Forelimb muscle (tissue), 1 donor: ENCODE results near the gene GRHL3. TPM values are rescaled to one million over a fixed set of nuclear protein-coding genes. Genes with fewer than 3 reads are reported as not detected.
"Not testable (repeated sequence)": the region's sequence is repeated elsewhere in the genome, so short reads cannot be mapped to it uniquely, and the experiment has no call there.

Experiments used
- DNase-seq: peaks from one replicate; pipeline ENCODE4 v3.0.0-alpha.2; 2013; ENCODE audit warnings: low read depth
- polyA plus RNA-seq: library from polyadenylated mRNA; unstranded; fragments of 120-200 nt; gene quantifications from one replicate; pipeline ENCODE4 v1.2.1, GENCODE V29; 2013; ENCODE audit not compliant: insufficient read length

GRHL3 gene
- polyA plus RNA-seq, result 0.27 TPM

GRCh38 chr1:24319312-24319863 lies at the start of gene GRHL3:
Gene GRHL3 (plus strand): TSS chr1:24319357. CDS start chr1:24319552, 195 bp downstream.
- DNase-seq, result no peak

DNA sequence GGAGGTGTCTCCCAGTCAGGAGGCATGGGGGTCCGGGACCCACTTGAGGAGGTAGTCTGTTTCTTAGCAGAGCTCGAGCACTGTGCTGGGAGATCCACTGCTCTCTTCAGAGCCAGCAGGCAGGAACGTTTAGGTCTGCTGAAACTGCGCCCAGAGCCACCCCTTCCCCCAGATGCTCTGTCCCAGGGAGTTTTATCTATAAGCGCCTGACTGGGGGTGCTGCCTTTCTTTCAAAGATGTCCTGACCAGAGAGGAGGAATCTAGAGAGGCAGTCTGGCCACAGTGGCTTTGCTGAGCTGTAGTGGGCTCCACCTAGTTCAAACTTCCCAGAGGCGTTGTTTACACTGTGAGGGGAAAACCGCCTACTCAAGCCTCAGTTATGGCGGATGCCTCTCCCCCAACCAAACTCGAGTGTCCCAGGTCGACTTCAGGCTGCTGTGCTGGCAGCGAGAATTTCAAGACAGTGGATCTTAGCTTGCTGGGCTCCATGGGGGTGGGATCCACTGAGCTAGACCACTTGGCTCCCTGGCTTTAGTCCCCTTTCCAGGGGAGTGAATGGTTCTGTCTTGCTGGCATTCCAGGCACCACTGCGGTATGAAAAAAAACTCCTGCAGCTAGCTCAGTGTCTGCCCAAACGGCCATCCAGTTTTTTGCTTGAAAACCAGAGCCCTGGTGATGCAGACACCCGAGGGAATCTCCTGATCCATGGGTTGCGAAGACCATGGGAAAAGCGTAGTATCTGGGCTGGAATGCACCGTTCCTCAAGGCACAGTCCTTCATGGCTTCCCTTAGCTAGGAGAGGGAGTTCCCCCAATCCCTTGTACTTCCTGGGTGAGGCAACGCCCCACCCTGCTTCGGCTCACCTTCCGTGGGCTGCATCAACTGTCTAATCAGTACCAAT lies 44.7 kb upstream of the GRHL3 start:
- not testable (repeated sequence) for DNase-seq

DNA sequence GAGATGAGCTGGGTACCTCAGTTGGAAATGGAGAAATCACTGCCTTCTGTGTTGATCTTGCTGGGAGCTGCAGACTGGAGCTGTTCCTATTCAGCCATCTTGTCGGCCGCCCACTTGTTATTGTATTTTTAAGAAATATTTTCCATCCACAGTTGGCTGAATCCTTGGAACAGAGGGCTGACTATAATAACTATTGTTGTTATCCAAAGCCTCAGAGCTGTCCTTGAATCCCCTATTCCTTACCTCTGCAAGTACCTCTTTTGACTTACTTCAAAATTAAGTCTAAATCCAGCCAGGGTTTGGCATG lies 44.1 kb upstream of the GRHL3 start:
- no peak for DNase-seq

DNA sequence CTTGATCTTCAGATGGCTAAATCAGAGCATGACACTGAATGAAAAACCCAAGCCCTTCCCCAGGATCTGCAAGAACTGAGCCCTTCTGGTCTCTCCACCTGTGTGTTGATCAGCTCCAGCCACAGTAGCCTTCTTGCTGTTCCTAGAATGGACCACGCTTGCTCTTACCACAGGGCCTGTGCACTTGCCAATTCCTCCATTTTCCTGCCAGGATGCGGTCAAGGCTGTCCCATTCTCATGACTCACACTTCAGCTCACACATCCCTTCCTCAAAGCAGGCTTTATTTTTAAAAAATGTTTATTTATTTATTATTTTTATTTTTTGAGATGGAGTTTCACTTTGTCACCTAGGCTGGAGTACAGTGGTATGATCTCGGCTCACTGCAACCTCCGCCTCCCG lies 43.6 kb upstream of the GRHL3 start:
- DNase-seq, result no peak

DNA sequence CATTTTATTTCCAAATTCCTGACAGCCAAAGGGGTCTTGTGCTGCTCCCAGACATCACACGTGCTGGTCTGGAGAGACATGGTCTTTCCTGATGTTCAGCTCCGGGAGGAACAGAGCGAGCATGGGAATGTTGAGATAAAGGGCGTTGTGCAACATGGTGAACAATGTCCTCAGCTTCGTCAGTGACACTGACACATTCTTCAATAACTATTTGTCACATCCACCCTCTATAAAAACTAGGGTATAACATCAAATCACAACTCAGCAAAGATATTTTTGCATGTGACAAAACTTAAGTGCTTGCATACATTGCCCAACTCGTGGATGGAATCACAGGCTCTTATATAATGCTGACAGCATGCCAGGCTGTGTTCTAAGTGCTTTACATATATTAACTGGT lies 42.4 kb upstream of the GRHL3 start:
- DNase-seq, result no peak

DNA sequence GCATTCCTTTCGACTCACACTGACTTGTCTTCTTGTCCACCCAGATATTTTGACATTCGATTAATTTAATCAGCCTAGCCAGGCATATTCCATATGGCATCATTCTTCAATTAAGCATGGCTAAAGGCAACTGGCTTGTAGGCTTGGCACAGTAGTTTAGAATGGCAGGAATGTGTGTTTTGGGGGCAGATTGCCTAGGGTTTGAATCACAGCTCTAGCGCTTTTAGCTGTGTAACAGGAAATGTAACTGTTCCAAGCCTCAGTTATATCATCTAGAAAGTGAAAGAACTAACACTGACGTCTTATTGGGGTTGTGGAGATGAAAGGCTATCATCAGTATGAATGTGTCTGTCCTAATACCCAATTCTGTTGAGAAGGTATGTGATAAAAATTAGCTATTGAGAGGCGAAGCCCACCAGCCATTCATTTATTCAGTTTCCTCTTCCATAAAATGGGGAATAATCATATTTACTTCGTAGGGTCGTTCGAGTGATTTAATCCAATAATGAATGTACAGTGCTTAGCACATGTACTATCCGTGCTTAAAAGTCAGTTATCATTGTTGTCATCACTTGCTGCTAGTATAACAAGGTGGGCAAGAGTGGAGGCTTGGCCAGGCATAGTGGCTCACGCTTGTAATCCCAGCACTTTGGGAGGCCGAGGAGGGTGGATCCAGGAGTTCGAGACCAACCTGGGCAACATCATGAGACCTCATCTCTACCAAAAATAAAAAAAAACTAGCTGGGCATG lies 41.6 kb upstream of the GRHL3 start:
- no peak for DNase-seq

- no peak for DNase-seq
Observed at GRCh38 chr1:24278726-24279125, 40.4 kb upstream of the GRHL3 start.

DNA sequence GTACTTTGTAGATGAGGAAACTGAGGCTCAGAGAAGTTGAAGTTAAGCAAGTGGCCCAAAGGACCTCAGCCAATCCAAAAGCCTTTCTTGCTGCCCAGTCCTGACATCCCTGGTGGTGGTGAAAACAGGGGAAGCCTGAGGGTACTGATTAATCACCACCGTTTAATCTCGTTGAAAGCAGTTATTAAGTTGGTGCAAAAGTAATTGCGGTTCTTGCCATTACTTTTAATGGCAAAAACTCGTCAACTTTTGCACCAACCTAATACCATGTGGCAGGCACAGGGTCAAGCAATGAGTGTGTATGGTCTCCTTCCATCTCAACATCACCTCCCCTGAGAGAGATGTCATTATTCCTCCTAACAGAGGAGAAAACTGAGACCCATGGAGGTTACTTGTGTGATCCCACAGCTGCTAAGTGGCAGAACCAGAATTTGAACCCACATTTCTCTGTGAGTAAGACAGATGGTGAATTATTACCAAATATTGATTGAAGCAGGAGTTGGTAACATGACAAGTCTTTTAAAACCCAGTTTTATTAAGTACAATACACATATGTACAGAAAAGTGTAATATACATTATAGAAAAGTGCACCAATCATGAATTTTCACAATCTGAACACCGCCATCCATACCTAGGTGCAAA lies 39.4 kb upstream of the GRHL3 start:
- DNase-seq, result no peak

DNA sequence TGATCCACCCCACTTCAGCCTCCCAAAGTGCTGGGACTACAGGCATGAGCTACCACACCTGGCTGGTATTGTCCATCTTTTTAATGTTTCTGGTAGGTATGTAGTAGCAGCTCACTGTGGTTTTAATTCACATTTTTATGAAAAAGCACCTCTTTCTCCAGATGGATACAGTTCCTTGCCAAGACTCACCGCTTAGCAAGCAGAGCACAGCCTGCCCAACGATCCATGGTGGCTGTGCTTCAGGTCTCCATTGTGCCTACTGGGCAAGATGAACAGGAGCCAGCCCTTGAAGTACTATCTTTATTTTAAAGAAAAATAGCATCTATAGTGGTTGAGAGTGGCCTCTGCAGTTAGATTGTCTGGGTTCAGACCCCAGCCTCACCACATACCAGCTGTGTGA lies 37.6 kb upstream of the GRHL3 start:
- no peak for DNase-seq

GRCh38 chr1:24282491-24282890 lies 36.7 kb upstream of the GRHL3 start:
- DNase-seq, result no peak

DNA sequence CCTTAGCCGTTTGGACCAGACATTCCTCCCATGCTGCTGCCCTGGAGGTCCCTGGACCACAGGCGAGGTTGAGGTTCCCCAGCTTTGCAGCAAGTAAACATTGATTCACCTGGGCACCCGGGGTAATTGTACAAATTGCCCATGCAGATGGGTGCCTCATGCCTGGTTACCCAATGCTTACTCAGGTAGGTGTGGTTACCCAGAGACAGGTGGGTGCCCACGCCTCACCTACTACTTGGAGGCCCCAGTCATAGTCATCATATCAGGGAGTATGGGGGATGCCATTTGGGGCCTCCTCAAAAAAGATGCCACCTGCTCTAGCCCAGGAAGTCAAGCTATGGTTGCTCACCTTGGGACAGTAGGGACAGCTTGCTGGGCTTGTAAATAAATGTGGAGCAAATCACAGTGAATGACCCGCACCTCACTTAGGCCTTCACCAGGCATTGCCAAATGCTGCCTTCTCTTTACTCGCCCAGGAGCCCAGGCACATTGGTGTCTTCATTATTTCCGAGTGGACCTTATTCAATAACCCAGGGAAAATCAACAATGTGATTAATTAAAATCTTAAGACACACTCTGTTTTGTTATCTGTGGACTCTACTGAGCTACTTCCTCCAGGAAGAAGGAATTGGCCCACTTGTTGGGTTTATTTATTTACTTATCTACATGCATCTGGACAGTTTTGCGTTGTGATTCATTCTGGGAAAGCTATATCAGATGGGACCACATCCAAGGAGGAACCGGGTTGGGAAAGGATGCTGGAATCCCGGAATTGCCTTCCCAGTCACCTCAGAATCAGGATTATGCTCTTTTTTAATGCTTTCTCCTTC lies 35.6 kb upstream of the GRHL3 start:
- DNase-seq, result no peak

- DNase-seq, result no peak
Observed at GRCh38 chr1:24284156-24284471, 35.0 kb upstream of the GRHL3 start.

DNA sequence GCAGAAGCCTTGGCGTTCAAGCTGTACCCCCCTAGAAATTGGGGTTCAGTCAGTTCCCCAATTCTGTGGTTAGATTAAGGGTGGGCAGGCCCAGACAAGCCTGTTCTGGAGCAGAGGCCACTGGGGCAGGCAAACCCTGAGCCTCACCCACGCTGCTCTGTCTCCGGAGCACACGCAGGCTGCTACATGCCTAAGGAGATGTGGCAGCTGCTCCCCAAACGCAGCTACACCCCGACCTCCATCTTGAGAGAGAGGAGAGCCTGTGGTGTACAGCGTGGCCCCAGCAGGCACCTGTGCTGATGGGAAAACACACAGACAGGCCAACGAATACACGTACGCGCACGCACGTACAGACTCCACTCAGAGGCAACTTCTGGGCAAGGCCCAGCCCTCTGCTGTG lies 33.9 kb upstream of the GRHL3 start:
- no peak for DNase-seq

GRCh38 chr1:24286246-24287010 lies 32.7 kb upstream of the GRHL3 start:
- DNase-seq, result no peak

GRCh38 chr1:24287779-24288178 lies 31.4 kb upstream of the GRHL3 start:
- DNase-seq, result not testable (repeated sequence)

GRCh38 chr1:24288479-24288878 lies 30.7 kb upstream of the GRHL3 start:
- no peak for DNase-seq

- no peak for DNase-seq
Observed at GRCh38 chr1:24289937-24290595, 29.1 kb upstream of the GRHL3 start.

- DNase-seq, result no peak
Observed at GRCh38 chr1:24290933-24291487, 28.1 kb upstream of the GRHL3 start.

DNA sequence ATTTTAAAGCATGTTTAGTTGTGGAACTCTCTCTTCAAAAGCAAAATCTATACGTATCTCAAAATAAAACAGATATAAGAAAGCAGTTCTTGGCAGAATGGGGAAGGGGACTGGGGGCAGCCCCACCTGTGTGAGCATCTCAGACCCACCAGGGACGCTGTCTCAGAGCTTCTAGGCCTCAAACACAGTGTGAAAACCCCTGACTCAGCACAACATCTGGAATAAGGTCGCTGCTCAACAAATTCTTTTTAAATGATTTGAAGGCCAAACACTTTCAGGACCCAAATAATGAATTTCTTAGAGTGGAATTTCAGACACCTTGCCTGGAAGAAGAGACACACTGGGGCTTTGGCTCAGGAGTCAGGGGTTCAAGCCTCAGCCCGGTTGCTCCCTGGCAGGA lies 27.1 kb upstream of the GRHL3 start:
- DNase-seq, result no peak

DNA sequence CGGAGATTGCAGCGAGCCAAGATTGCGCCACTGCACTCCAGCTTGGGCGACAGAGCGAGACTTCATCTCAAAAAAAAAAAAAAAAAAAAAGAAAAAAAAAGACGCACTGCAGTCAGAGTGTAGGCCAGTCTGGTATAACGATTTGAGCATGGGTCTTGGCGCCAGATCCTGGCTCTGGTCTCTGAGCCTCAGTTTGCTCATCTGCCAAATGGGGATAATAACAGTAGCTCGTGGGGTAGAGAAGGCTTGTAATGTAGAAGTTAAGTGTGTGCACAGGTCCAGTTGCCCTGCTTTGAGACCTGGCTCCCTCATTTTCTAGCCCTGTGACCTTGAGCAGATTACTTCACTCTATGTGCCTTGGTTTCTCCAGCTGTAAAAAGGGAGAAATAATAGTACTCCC lies 26.3 kb upstream of the GRHL3 start:
- DNase-seq, result no peak
